ENCODE data around the gene PADI1. TPM values are rescaled to one million over a fixed set of nuclear protein-coding genes. Genes with fewer than 3 reads are reported as not detected.

PADI1 gene
- total RNA-seq, 2 experiments from 2014 or later = not detected

DNA sequence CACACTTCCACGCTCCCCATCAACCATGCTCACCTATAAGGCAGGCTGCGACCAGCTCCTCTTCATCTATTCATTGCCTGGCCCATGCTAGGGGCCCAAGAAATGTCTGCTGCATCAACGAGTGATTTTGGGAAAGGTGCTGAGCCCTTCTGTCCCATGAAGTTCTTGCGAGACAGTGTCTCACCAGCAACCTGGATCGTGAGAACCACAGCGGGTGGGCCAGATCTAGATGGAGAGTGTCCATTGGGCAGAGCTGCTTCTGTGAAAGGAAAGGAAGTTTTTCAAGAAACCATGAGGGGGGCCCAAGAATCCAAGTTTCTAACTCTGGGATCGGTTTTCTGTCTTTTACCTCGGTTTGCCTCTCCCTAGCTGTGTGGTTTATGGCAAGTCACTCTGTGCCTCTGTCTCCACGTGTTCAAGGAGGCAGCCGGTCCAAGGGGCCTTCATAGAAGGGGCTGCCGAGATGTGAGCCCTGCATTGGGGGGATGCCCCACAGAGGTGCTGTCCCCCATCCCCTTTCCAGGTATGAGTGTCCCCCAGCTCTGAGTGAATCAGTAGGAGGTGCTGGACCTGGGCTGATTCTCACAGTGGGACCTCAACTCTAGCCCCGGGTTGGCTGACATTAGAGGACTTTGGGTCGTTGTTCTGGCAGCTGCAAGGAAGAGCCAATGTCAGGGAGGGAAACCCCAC lies 8.3 kb upstream of the PADI1 start:
- CTCF ChIA-PET (ENCODE audit: unreplicated experiment) = no interaction called here
- H3K9me3 ChIP-seq (ENCODE audit: low read length) = no peaks in the 10 kb centered on the region
- BruUV-seq (replicated peaks) = no TSS peak

GRCh38 chr1:17197696-17198095 lies 7.2 kb upstream of the PADI1 start:
- Histone ChIP-seq H3K4me1 (ENCODE audit: insufficient read depth, low read length, poor library complexity, severe bottlenecking) (no peaks in the 10 kb centered on the region), H3K9me3 (ENCODE audit: low read length) (no peaks in the 10 kb centered on the region), H3K4me3 (ENCODE audit: low read depth, low read length, poor library complexity, severe bottlenecking) (no peak overlapping the region), H3K79me2 (ENCODE audit: insufficient read depth, low read depth, low read length) (no peaks in the 10 kb centered on the region), H3K36me3 (ENCODE audit: insufficient read depth, low read length) (no peaks in the 10 kb centered on the region), H3K4me2 (ENCODE audit: low read length) (no peak overlapping the region), H3K9me2 (ENCODE audit: insufficient read depth, low read length) (no peaks in the 10 kb centered on the region), H4K20me1 (ENCODE audit: insufficient read depth, low read length) (no peaks in the 10 kb centered on the region), H3K27ac (ENCODE audit: low read depth, low read length, poor library complexity, severe bottlenecking) (no peak overlapping the region), H2AFZ (ENCODE audit: low read length) (no peak overlapping the region)
- ChIA-PET CTCF (ENCODE audit: unreplicated experiment) (no interaction called here), POLR2A (no interaction called here)
- no peak for TF ChIP-seq EZH2phosphoT487 (IDR thresholded peaks at IDR 0.05; ENCODE audit: borderline replicate concordance, low read depth, low read length)
- TF ChIP-seq, protein P1, sequence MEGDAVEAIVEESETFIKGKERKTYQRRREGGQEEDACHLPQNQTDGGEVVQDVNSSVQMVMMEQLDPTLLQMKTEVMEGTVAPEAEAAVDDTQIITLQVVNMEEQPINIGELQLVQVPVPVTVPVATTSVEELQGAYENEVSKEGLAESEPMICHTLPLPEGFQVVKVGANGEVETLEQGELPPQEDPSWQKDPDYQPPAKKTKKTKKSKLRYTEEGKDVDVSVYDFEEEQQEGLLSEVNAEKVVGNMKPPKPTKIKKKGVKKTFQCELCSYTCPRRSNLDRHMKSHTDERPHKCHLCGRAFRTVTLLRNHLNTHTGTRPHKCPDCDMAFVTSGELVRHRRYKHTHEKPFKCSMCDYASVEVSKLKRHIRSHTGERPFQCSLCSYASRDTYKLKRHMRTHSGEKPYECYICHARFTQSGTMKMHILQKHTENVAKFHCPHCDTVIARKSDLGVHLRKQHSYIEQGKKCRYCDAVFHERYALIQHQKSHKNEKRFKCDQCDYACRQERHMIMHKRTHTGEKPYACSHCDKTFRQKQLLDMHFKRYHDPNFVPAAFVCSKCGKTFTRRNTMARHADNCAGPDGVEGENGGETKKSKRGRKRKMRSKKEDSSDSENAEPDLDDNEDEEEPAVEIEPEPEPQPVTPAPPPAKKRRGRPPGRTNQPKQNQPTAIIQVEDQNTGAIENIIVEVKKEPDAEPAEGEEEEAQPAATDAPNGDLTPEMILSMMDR (conservative IDR thresholded peaks at IDR 0.05; ENCODE audit: low read length) = no peak
- intact Hi-C loops (cut with micrococcal nuclease; ENCODE audit: unreplicated experiment) = no loop called here
- no peak for DNase-seq (ENCODE audit: low spot score)
- no TSS peak for BruUV-seq (replicated peaks)

More for the DNA sequence above, 8.3 kb upstream of the PADI1 start:
- no peaks in the 10 kb centered on the region for H3K9me2 ChIP-seq (ENCODE audit: insufficient read depth, low read length)
- DNase-seq (ENCODE audit: low spot score) = no peak
- no peak overlapping the region for H3K4me3 ChIP-seq (ENCODE audit: low read depth, low read length, poor library complexity, severe bottlenecking)
- H2AFZ ChIP-seq (ENCODE audit: low read length) = no peak overlapping the region
- H3K27ac ChIP-seq (ENCODE audit: low read depth, low read length, poor library complexity, severe bottlenecking) = no peak overlapping the region
- H3K4me2 ChIP-seq (ENCODE audit: low read length) = no peak overlapping the region
- intact Hi-C loops (cut with micrococcal nuclease; ENCODE audit: unreplicated experiment) = no loop called here
- H3K79me2 ChIP-seq (ENCODE audit: insufficient read depth, low read depth, low read length) = no peaks in the 10 kb centered on the region
- TF ChIP-seq EZH2phosphoT487 (IDR thresholded peaks at IDR 0.05; ENCODE audit: borderline replicate concordance, low read depth, low read length) = no peak
- no peaks in the 10 kb centered on the region for H4K20me1 ChIP-seq (ENCODE audit: insufficient read depth, low read length)
- no peaks in the 10 kb centered on the region for H3K36me3 ChIP-seq (ENCODE audit: insufficient read depth, low read length)
- no peaks in the 10 kb centered on the region for H3K4me1 ChIP-seq (ENCODE audit: insufficient read depth, low read length, poor library complexity, severe bottlenecking)
- POLR2A ChIA-PET = no interaction called here

DNA sequence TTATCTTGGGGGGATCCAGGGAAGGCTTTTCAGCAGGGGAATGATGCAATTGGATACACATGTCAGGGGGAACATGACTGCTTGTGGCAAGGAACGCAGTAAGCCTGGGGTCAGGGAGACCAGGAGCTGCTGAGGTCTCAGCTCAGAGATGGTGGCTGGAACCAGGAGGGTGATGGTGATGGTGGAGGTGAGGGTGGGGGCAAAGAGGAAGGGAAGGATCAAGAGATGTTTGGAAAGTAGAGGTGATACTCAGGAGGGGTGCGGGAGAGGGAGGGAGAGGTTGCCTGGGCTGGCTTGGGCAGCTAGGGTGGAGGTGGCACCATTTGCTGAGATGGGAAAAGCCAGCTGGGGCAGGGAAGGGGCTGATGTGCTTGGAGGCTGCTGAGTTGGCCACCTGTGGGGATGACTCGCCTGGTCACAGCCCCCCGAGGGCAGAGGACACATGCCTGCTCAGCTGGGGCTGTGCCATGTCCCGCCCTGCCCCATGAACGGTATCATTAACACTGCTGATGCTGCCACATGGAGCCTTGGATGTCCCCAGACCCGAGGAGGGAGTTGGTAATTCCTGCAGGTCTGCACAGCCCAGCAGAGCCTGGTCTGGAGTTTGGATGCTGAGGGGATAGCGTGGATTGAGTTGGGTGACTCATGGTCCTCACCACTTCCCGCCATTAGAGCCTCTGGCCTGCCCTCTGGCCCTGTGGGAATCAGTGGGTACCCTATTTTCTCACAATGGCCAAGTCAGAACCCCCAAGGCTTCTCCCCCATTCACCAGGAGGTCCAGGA lies 6.3 kb upstream of the PADI1 start:
- DNase-seq (ENCODE audit: low spot score) = no peak
- intact Hi-C loops (cut with micrococcal nuclease; ENCODE audit: unreplicated experiment) = no loop called here
- Histone ChIP-seq H3K9me2 (ENCODE audit: insufficient read depth, low read length) (no peaks in the 10 kb centered on the region), H3K9me3 (ENCODE audit: low read length) (no peaks in the 10 kb centered on the region), H3K4me3 (ENCODE audit: low read depth, low read length, poor library complexity, severe bottlenecking) (no peak overlapping the region), H3K4me2 (ENCODE audit: low read length) (no peak overlapping the region), H3K27ac (ENCODE audit: low read depth, low read length, poor library complexity, severe bottlenecking) (no peak overlapping the region), H3K4me1 (ENCODE audit: insufficient read depth, low read length, poor library complexity, severe bottlenecking) (no peaks in the 10 kb centered on the region), H2AFZ (ENCODE audit: low read length) (no peak overlapping the region), H3K79me2 (ENCODE audit: insufficient read depth, low read depth, low read length) (no peaks in the 10 kb centered on the region), H4K20me1 (ENCODE audit: insufficient read depth, low read length) (no peaks in the 10 kb centered on the region), H3K36me3 (ENCODE audit: insufficient read depth, low read length) (no peaks in the 10 kb centered on the region)
- CTCF ChIA-PET (ENCODE audit: unreplicated experiment) = no interaction called here
- BruUV-seq (replicated peaks) = no TSS peak
- TF ChIP-seq, protein P1 (conservative IDR thresholded peaks at IDR 0.05; ENCODE audit: low read length) = no peak
- TF ChIP-seq EZH2phosphoT487 (IDR thresholded peaks at IDR 0.05; ENCODE audit: borderline replicate concordance, low read depth, low read length) = no peak
- POLR2A ChIA-PET = no interaction called here
